ENCODE measurements around the gene JARID2.

DNA sequence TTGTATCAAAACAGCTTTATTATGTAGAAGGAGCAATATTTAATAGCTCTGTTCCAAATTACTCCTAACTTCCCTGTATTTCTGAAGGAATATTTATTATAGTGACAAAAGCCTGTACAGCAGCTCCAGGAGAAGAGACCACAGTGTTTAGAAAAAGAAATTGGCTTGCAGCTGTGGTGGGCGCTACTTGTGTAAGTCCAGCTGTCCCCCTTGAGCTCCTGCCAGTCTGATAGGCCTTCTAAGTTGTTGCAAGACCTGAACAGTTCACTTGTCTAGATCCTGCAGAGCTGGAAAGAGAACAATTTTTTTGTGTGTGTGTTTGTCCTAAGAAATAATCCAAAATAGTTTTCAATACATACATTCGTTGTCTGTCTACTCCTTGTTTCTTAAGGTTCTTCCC is 86.6 kb downstream of the JARID2 start:
- TF ChIP-seq, protein P1, sequence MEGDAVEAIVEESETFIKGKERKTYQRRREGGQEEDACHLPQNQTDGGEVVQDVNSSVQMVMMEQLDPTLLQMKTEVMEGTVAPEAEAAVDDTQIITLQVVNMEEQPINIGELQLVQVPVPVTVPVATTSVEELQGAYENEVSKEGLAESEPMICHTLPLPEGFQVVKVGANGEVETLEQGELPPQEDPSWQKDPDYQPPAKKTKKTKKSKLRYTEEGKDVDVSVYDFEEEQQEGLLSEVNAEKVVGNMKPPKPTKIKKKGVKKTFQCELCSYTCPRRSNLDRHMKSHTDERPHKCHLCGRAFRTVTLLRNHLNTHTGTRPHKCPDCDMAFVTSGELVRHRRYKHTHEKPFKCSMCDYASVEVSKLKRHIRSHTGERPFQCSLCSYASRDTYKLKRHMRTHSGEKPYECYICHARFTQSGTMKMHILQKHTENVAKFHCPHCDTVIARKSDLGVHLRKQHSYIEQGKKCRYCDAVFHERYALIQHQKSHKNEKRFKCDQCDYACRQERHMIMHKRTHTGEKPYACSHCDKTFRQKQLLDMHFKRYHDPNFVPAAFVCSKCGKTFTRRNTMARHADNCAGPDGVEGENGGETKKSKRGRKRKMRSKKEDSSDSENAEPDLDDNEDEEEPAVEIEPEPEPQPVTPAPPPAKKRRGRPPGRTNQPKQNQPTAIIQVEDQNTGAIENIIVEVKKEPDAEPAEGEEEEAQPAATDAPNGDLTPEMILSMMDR (IDR thresholded peaks at IDR 0.05; ENCODE audit: poor library complexity, severe bottlenecking) = no peak
- no peak for TF ChIP-seq EP300 (conservative IDR thresholded peaks at IDR 0.05; ENCODE audit: poor library complexity, severe bottlenecking)
- TF ChIP-seq TAF1 (IDR thresholded peaks at IDR 0.05; ENCODE audit: low read depth) = no peak
